ENCODE measurements around the gene EN2.

EN2 gene

GRCh38 chr7:155511702-155511996 is 53.7 kb downstream of the EN2 start:
- H3K4me3 ChIP-seq (ENCODE audit: low read depth in 1 of 2, low read length in 2 of 2) = no peak overlapping the region
- ATAC-seq (ENCODE audit: insufficient read depth, low read depth) = no peak
- no peak overlapping the region for H2AFZ ChIP-seq (ENCODE audit: low read depth, low read length)
- H4K20me1 ChIP-seq (ENCODE audit: insufficient read depth, low read length) = no peaks in the 10 kb centered on the region
- H3K4me1 ChIP-seq (ENCODE audit: insufficient read depth, low read length) = no peaks in the 10 kb centered on the region
- peaks cover 48% of the 10 kb centered on the region for H3K27me3 ChIP-seq (ENCODE audit: insufficient read depth, low read length, poor library complexity)
- TF ChIP-seq EZH2 (IDR thresholded peaks at IDR 0.05; ENCODE audit: borderline replicate concordance, low read depth, low read length, severe bottlenecking) (no peak), CTCF (IDR thresholded peaks at IDR 0.05; ENCODE audit: borderline replicate concordance, extremely low read depth, low read length, poor library complexity, severe bottlenecking) (no peak)
- no peak overlapping the region for H3K27ac ChIP-seq (ENCODE audit: low read length)
- H3K4me2 ChIP-seq (ENCODE audit: insufficient read depth, low read length) = no peak overlapping the region
- no peaks in the 10 kb centered on the region for H3K36me3 ChIP-seq (ENCODE audit: insufficient read depth, low read length)
- H3K9me3 ChIP-seq (ENCODE audit: insufficient read depth, low read length, severe bottlenecking) = no peaks in the 10 kb centered on the region
- no peak for DNase-seq
- H3K79me2 ChIP-seq (ENCODE audit: insufficient read depth, low read length) = no peaks in the 10 kb centered on the region
- H3K9ac ChIP-seq (ENCODE audit: low read depth, low read length) = no peak overlapping the region

- no peak overlapping the region for H2AFZ ChIP-seq (ENCODE audit: low read depth, low read length)
- no peaks in the 10 kb centered on the region for H4K20me1 ChIP-seq (ENCODE audit: insufficient read depth, low read length)
- no peaks in the 10 kb centered on the region for H3K36me3 ChIP-seq (ENCODE audit: insufficient read depth, low read length)
- ATAC-seq (ENCODE audit: insufficient read depth, low read depth) (no peak), DNase-seq (no peak)
- no peak for TF ChIP-seq EZH2 (IDR thresholded peaks at IDR 0.05; ENCODE audit: borderline replicate concordance, low read depth, low read length, severe bottlenecking)
- H3K9ac ChIP-seq (ENCODE audit: low read depth, low read length) = no peak overlapping the region
- H3K4me2 ChIP-seq (ENCODE audit: insufficient read depth, low read length) = no peak overlapping the region
- H3K4me3 ChIP-seq (ENCODE audit: low read depth in 1 of 2, low read length in 2 of 2) = no peak overlapping the region
- H3K9me3 ChIP-seq (ENCODE audit: insufficient read depth, low read length, severe bottlenecking) = no peaks in the 10 kb centered on the region
- H3K4me1 ChIP-seq (ENCODE audit: insufficient read depth, low read length) = no peaks in the 10 kb centered on the region
- H3K79me2 ChIP-seq (ENCODE audit: insufficient read depth, low read length) = no peaks in the 10 kb centered on the region
- H3K27ac ChIP-seq (ENCODE audit: low read length) = no peak overlapping the region
- peaks cover 49% of the 10 kb centered on the region for H3K27me3 ChIP-seq (ENCODE audit: insufficient read depth, low read length, poor library complexity)
Measured at GRCh38 chr7:155512246-155512887, 54.4 kb downstream of the EN2 start.

- Histone ChIP-seq H3K9ac (ENCODE audit: low read depth, low read length) (no peak overlapping the region), H3K27ac (ENCODE audit: low read length) (no peak overlapping the region), H3K36me3 (ENCODE audit: insufficient read depth, low read length) (no peaks in the 10 kb centered on the region), H2AFZ (ENCODE audit: low read depth, low read length) (no peak overlapping the region), H3K4me3 (ENCODE audit: low read depth in 1 of 2, low read length in 2 of 2) (no peak overlapping the region), H3K79me2 (ENCODE audit: insufficient read depth, low read length) (no peaks in the 10 kb centered on the region), H4K20me1 (ENCODE audit: insufficient read depth, low read length) (no peaks in the 10 kb centered on the region), H3K4me1 (ENCODE audit: insufficient read depth, low read length) (no peaks in the 10 kb centered on the region), H3K27me3 (ENCODE audit: insufficient read depth, low read length, poor library complexity) (peaks cover 46% of the 10 kb centered on the region), H3K4me2 (ENCODE audit: insufficient read depth, low read length) (no peak overlapping the region), H3K9me3 (ENCODE audit: insufficient read depth, low read length, severe bottlenecking) (no peaks in the 10 kb centered on the region)
- no peak for DNase-seq
- no peak for TF ChIP-seq EZH2 (IDR thresholded peaks at IDR 0.05; ENCODE audit: borderline replicate concordance, low read depth, low read length, severe bottlenecking)
- no peak for TF ChIP-seq CTCF (IDR thresholded peaks at IDR 0.05; ENCODE audit: borderline replicate concordance, extremely low read depth, low read length, poor library complexity, severe bottlenecking)
- ATAC-seq (ENCODE audit: insufficient read depth, low read depth) = no peak
Measured at GRCh38 chr7:155513543-155514285, 55.8 kb downstream of the EN2 start.

GRCh38 chr7:155514296-155514695 is 56.4 kb downstream of the EN2 start:
- Histone ChIP-seq H3K9me3 (ENCODE audit: insufficient read depth, low read length, severe bottlenecking) (no peaks in the 10 kb centered on the region), H3K79me2 (ENCODE audit: insufficient read depth, low read length) (no peaks in the 10 kb centered on the region), H3K27ac (ENCODE audit: low read length) (no peak overlapping the region), H2AFZ (ENCODE audit: low read depth, low read length) (no peak overlapping the region), H3K4me3 (ENCODE audit: low read depth in 1 of 2, low read length in 2 of 2) (no peak overlapping the region), H3K4me2 (ENCODE audit: insufficient read depth, low read length) (no peak overlapping the region), H3K36me3 (ENCODE audit: insufficient read depth, low read length) (no peaks in the 10 kb centered on the region), H3K9ac (ENCODE audit: low read depth, low read length) (no peak overlapping the region), H3K4me1 (ENCODE audit: insufficient read depth, low read length) (no peaks in the 10 kb centered on the region), H4K20me1 (ENCODE audit: insufficient read depth, low read length) (no peaks in the 10 kb centered on the region), H3K27me3 (ENCODE audit: insufficient read depth, low read length, poor library complexity) (peaks cover 40% of the 10 kb centered on the region)
- TF ChIP-seq CTCF (IDR thresholded peaks at IDR 0.05; ENCODE audit: borderline replicate concordance, extremely low read depth, low read length, poor library complexity, severe bottlenecking) = no peak
- TF ChIP-seq EZH2 (IDR thresholded peaks at IDR 0.05; ENCODE audit: borderline replicate concordance, low read depth, low read length, severe bottlenecking) = no peak
- DNase-seq = no peak
- ATAC-seq (ENCODE audit: insufficient read depth, low read depth) = no peak

Measured in DND-41 (cell line).